NCI-H526 (cell line): ENCODE measurements around the gene DNAJB6.
"Not testable (repeated sequence)": the region's sequence is repeated elsewhere in the genome, so short reads cannot be mapped to it uniquely, and the experiment has no call there.

ENCODE experiments used
- DNase-seq, 2 experiments: peaks; one replicate each; lab custom pipeline; 2025; lab: John Stamatoyannopoulos, UW

DNAJB6 gene

GRCh38 chr7:157442993-157443831 lies 106.4 kb downstream of the DNAJB6 start:
- DNase-seq: no peak

- DNase-seq: no peak
Measured at GRCh38 chr7:157444011-157444842, 107.4 kb downstream of the DNAJB6 start.

GRCh38 chr7:157444843-157445135 lies 108.0 kb downstream of the DNAJB6 start:
- no peak for DNase-seq

DNA sequence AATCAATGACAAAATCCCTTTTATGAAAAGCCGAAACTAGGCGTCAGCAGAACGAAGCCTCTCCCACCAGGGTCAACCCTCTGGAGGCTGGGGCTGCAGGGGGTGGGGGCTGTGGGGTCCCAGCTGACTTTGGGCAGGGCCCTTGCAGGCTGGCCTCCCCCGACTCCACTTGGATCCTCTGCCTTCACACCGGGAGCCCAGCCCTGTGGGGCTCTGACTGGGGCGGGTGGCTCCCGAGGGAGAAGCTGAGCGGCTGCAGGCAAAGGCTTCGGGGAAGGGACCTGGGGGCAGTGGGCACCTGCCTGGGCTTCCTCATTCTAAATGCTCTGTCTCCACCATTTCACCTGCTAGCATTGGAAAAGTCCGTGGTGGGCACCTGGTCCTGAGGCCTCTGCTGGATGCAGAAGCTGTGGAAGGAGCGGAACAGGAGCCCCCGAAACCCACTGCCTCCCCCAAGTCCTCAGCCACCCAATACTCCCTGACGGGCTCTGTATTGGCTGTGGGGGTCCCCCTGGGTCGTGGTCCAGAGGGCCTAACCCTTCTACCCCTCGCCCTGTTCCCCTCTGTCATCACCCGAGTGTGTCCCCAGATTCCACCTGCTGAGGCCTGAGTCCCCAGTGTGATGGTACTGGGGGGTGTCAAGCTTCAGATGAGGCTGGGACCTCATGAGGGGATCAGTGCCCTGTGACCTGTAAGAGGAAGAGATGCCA lies 108.6 kb downstream of the DNAJB6 start:
- peak in 1 of 2 experiments; percentile 64 for DNase-seq

DNA sequence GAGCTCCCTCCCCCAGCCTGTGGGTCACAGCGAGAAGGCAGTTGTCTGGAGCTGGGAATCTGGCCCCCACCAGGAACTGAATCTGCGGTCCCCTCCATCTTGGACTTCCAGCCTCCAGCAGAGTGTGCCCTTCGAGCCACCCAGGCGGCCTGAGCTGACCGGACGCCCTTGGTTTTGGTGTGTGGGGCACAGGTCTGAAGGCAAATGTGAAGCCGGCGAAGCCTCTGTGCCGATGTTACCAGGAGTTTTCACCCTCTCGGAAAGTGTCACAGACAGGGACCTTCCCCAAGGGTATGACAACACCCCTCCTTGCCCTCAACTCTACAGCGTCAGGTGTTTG lies 109.1 kb downstream of the DNAJB6 start:
- no peak for DNase-seq

DNA sequence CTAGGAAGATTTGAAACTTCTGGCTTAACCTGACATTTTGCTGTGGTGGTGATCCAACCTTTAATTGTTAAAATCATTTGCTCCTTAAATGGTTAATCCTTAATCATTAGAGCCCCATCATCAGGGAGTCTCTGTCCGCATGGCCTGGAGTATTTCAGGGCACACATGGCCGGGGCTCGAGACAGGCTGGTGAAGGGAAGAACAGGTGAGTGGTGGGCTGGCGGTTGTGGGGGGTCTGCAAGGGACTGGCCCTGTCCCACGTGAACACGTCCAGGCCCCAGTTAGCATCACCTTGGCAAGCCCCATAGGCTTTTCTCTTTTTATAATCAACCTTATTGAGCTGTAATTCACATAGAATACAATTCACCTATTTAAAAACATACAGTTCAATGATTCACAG lies 109.5 kb downstream of the DNAJB6 start:
- DNase-seq: no peak

- not testable (repeated sequence) for DNase-seq
Measured at GRCh38 chr7:157454003-157454402, 117.2 kb downstream of the DNAJB6 start.

DNA sequence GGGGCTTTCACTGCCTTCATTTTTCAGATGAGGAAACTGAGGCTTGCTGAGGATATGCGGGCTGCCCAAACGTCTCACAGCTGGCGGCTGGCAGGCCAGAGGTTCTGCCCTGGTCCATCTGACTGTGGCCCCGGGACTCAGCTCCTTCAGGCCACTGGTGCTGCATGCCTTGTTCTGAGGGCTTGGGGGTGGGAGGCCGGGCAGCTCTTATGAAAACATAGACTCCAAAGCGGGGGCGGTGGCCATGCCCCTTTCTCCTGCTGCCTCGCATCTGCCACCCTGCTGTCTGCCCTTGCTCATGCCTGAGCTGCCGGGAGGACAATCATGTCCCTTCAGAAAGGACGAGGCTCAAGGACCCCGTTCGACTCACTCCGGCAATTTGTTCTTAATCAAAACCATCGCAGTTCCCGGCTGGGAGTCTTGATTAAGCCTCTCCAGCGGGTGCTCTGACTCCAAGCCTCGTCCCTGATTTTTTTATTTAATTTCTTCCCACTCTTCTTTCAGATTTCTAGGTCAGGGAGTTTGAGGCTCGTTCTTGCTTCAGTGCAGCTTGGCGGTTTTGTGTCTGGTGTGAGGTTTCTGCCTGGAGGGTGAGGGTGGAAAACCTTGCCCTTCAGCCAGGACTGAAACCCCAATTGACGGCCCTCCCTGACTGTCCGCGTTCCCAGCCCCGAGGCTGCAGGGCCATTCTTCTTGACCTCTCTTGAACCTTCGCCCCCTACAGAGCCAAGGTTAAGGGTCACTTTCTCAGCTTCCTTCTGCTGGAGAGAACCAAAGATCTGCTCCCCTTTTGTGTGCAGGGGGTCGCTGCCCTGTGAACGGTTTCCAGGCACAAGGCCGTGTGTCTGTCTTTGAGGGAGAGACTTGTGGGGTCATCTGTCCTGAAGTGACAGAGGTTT lies 120.8 kb downstream of the DNAJB6 start:
- no peak for DNase-seq

DNA sequence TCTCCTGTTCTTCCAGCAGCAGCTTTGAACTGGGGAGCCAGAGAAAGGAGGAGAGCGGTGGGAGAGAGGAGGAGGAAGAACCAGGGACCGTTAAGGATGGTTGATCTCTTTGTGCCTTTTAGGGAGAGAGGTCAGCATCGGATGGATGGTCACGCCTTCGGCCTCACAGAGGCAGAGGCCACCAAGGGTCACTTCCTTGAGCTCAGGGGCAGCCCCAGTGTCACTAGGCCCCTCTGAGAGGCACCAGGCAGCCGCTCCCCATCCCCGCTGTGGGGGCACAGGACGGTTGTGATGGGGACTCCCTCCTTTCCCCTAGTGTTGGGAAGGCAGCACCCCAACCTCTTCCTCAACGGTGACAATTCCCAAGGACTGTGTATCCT lies 121.4 kb downstream of the DNAJB6 start:
- DNase-seq: no peak

GRCh38 chr7:157459966-157460365 lies 123.2 kb downstream of the DNAJB6 start:
- no peak for DNase-seq

DNA sequence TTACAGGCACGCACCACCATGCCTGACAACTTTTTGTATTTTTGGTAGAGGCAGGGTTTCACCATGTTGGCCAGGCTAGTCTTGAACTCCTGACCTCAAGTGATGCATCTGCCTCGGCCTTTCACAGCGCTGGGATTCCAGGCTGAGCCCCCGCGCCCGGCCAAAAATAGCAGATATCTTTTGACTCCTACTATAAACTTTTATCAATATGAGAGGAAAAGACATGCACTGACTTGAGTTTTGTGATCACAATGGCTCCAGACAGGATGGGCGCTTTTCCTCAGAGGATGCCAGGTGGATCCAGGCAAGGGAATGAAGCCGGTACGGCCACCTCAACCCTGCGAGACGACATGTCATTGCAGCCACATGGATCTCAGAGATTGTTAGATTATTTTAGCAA lies 123.9 kb downstream of the DNAJB6 start:
- DNase-seq: no peak

DNA sequence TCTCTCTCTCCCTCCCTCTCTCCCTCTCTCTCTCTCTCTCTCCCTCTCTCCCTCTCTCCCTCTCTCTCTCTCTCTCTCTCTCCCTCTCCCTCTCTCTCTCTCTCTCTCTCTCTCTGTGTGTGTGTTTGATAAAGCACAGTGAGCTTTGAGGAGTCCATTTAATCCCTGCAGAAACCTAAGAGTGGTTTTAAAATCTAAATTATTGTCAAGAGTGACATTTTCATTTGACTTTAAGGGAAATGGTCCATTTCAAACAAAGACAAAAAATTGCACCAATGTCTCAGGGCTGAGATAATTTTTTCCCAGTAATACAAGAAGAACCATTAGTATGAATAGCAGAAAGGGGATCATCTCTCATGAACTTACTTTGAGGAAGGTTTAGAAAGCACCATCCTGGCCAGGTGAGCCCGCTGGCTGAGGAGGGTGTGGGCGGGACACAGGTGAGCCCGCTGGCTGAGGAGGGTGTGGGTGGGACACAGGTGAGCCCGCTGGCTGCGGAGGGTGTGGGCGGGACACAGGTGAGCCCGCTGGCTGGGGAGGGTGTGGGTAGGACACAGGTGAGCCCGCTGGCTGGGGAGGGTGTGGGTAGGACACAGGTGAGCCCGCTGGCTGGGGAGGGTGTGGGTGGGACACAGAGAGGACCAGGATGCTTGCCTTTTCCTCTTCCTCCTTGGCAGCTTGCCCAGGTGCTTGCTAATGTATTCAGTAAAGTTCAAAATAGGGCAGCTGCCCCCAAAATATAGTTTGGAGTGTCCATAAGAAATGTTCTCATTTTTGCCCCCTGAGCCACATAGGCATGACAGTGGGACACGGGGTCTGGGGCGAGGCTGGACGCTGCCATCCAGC lies 125.0 kb downstream of the DNAJB6 start:
- DNase-seq: peak in 1 of 2 experiments; percentile 51

GRCh38 chr7:157462419-157462771 lies 125.6 kb downstream of the DNAJB6 start:
- DNase-seq: peak in 1 of 2 experiments; percentile 51

GRCh38 chr7:157462840-157463239 lies 126.0 kb downstream of the DNAJB6 start:
- DNase-seq: no peak

- DNase-seq: no peak
Measured at GRCh38 chr7:157463245-157463644, 126.4 kb downstream of the DNAJB6 start.

DNA sequence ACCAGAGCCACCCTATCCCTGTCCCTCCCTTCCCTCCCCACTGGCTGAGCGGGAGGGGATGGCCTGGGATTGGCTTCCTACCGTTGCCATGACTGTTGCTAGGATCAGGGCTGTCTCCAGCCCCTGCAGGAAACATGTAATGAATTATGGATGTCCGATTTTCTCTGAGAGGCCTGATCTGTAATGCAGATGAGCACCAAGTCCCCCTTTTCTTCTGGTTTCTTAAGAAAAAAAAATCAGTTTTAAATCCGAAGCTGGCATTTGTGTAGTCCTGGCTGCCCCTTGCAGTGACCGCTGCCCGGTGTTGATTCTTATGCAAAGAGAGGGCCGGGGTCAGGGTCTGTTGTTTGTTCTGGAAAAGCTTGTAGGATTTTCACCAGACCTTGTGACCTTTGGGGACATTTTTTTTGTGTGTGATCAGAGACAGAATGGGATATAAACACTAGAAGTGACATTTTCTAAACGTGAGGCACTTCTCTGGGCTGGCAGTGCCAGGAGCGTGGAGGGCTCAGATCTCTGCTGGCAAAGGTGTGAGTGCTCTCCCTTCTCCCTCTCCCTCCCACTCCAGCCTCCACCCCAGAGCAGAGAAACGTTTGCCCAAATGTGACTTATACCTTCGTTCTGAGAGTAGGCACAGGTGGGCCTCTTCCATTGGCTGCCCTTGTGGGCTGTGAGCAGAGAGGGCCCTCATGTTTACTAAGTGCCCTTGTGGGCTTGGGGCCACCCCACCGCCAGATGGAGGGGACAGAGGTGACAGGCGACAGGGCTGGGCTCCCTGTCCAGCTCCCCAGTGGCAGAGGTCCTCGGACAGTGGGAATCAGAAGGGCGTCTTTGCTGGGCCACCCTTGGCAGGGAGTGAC lies 127.5 kb downstream of the DNAJB6 start:
- peak in 1 of 2 experiments; percentile 33 for DNase-seq

DNA sequence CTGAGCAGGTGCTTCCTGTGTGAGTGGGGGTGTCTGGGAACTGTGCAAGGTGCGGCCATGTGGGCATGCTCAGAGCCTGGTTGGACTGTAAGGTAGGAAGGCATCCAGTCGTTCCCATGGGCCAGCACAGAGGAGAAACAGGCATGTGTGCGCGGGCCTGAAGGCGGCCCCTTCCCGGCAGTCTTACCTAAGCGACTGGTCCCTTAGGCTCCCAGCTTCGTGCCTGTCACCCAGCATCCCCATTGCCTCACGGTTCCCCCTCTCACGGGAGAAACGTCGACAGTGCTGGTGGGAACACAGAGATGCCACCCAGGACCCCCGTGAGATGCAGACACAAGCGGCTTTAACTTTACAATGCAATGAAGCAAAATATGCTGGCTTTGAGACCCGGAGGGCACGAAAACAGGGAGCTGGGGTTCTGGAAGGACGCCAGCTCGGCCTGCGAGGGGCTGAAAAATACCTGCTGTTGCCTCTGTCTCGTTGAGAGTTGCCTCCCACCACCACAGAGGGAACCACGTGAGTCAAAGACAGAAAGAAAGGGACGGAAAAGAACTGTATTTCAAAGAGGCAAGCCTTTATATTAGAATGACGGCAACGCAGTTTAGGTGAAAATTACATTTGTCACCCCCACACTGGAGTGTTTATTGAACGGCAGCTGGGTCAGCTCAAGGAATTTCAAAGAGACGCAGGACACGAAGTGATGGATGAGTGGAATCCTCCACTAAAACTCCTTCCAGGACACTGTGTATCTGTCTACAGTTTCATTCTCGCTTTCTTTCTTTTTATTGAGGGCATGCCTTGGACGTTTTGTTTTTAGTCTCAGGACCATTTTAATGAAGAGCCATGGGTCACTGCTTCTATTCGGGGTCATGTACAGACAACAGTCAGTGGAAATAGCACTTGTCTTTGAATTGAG lies 128.4 kb downstream of the DNAJB6 start:
- DNase-seq: peak in 1 of 2 experiments; percentile 34

GRCh38 chr7:157465891-157466866 lies 129.4 kb downstream of the DNAJB6 start:
- DNase-seq: no peak
